ENCODE measurements around the gene PIK3R5. TPM values are rescaled to one million over a fixed set of nuclear protein-coding genes. Genes with fewer than 3 reads are reported as not detected.

Gene PIK3R5
- total and polyA plus RNA-seq, 2 donors (not counting 3 experiments of a cell fraction or from before 2014, with no cell fraction given), result not detected

- Histone ChIP-seq H3K27me3 (ENCODE audit: control insufficient read depth in 2 of 2, insufficient read depth in 2 of 2, low read length in 2 of 2) (no peaks in the 10 kb centered on the region), H3K79me2 (ENCODE audit: control insufficient read depth, insufficient read depth, low read length) (no peaks in the 10 kb centered on the region), H3K4me1 (ENCODE audit: control insufficient read depth, extremely low read depth, insufficient read depth, low read length) (no peaks in the 10 kb centered on the region), H3K27ac (ENCODE audit: insufficient read depth, low read depth, low read length) (no peak overlapping the region), H3K4me3 (replicated peaks in 1 of 3; ENCODE audit: insufficient read depth in 1 of 3, low read depth in 1 of 3, low read length in 3 of 3) (no peak overlapping the region), H3K9me1 (replicated peaks; ENCODE audit: control insufficient read depth, extremely low read depth, insufficient read depth, low read length) (no peaks in the 10 kb centered on the region), H3K36me3 (ENCODE audit: control insufficient read depth in 2 of 2, extremely low read depth in 1 of 2, insufficient read depth in 2 of 2, low read length in 2 of 2) (no peaks in the 10 kb centered on the region), H2AFZ (ENCODE audit: low read depth, low read length) (no peak overlapping the region), H3K4me2 (ENCODE audit: insufficient read depth, low read length) (no peak overlapping the region), H3K9me3 (replicated peaks; ENCODE audit: control insufficient read depth, insufficient read depth, low read length) (no peaks in the 10 kb centered on the region), H4K20me1 (replicated peaks; ENCODE audit: control insufficient read depth, extremely low read depth, insufficient read depth, low read length) (no peaks in the 10 kb centered on the region), H3K9ac (replicated peaks; ENCODE audit: extremely low read depth, insufficient read depth, low read length) (no peak overlapping the region)
- dilution Hi-C loops (cut with MboI; ENCODE audit: extremely low pct_ligation_motif_present, low sequenced_read_pairs) (no loop called here), intact Hi-C loops (cut with micrococcal nuclease) (no loop called here)
- no peak for TF ChIP-seq POLR2A (IDR thresholded peaks at IDR 0.05; ENCODE audit: low read depth, low read length)
- TF ChIP-seq MYC (IDR thresholded peaks at IDR 0.05; ENCODE audit: low read depth, low read length), result no peak
- no peak for TF ChIP-seq EZH2 (IDR thresholded peaks at IDR 0.05; ENCODE audit: borderline replicate concordance, low read depth, low read length, severe bottlenecking)
- TF ChIP-seq, protein P1, sequence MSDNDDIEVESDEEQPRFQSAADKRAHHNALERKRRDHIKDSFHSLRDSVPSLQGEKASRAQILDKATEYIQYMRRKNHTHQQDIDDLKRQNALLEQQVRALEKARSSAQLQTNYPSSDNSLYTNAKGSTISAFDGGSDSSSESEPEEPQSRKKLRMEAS (IDR thresholded peaks at IDR 0.05; ENCODE audit: insufficient read depth, insufficient read length), result no peak
- TF ChIP-seq JUN (IDR thresholded peaks at IDR 0.05; ENCODE audit: borderline replicate concordance, insufficient read depth, insufficient read length, low read depth), result no peak
- TF ChIP-seq GATA2 (IDR thresholded peaks at IDR 0.05; ENCODE audit: insufficient read depth, insufficient read length, low read depth, low read length), result no peak
- TF ChIP-seq, protein P2, sequence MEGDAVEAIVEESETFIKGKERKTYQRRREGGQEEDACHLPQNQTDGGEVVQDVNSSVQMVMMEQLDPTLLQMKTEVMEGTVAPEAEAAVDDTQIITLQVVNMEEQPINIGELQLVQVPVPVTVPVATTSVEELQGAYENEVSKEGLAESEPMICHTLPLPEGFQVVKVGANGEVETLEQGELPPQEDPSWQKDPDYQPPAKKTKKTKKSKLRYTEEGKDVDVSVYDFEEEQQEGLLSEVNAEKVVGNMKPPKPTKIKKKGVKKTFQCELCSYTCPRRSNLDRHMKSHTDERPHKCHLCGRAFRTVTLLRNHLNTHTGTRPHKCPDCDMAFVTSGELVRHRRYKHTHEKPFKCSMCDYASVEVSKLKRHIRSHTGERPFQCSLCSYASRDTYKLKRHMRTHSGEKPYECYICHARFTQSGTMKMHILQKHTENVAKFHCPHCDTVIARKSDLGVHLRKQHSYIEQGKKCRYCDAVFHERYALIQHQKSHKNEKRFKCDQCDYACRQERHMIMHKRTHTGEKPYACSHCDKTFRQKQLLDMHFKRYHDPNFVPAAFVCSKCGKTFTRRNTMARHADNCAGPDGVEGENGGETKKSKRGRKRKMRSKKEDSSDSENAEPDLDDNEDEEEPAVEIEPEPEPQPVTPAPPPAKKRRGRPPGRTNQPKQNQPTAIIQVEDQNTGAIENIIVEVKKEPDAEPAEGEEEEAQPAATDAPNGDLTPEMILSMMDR (IDR thresholded peaks at IDR 0.05; ENCODE audit: extremely low read depth in 1 of 2, insufficient read depth in 1 of 2, low read depth in 1 of 2, low read length in 2 of 2), result no peak
- no peak for TF ChIP-seq FOS (IDR thresholded peaks at IDR 0.05; ENCODE audit: borderline replicate concordance, insufficient read depth, low read length)
- DNase-seq (ENCODE audit: low read depth, low spot score), result no peak
- no TSS peak for BruUV-seq (replicated peaks)
- CTCF ChIA-PET, result no interaction called here
- no peak for FAIRE-seq
- POLR2A ChIA-PET, result no interaction called here
Measured at GRCh38 chr17:8841844-8842243, 123.7 kb downstream of the PIK3R5 start.

All from endothelial cell of umbilical vein (primary cell).